RWPE1 (cell line): ENCODE measurements around the gene UNC5B.

Experiments used
- CTCF ChIA-PET: fragments of 350-600 bp; sonication (Branson Sonifier 250); formaldehyde crosslinking; extraction: SDS; loops from one replicate; lab custom pipeline; 2021; lab: Yijun Ruan, JAX
- POLR2A ChIA-PET: fragments of 400-600 bp; formaldehyde crosslinking; extraction: SDS; loops from one replicate; lab custom pipeline; 2020; ENCODE audit warnings: antibody characterized with exemption; ENCODE audit not compliant: low non-redundant PET; lab: Yijun Ruan, JAX
- DNase-seq: peaks from one replicate; pipeline ENCODE4 v3.0.0; 2012; ENCODE audit warnings: low spot score
- H3K27ac ChIP-seq: fragments of 450-650 bp; 2 replicates; pipeline ENCODE4 v1.5.1; 2017
- TF ChIP-seq, protein P1 (sequence below): fragments of 450-650 bp; conservative IDR thresholded peaks from 2 replicates; pipeline ENCODE4 v1.5.1; 2017; ENCODE audit warnings: low read depth, mild to moderate bottlenecking

The UNC5B gene

DNA sequence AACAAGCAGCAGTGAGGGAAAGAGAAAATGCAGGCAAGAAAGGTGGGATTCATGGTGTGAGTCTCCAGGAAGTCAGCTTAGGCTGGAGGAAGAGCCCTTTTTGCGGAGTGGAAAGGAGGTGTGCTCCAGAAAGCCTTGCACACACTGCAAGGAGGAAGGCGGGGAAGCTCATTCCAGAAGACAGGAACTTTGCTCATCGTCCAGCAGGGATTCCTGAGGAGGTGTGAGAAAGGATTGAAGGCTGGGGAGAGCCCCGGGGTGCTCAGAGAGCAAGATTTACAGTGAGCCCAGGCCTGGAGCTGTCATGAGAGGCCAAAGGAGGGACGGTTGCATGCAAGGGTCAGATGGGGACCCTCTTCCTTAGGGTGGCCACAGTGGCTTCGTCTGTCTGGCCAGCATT, 124.3 kb downstream of the UNC5B start:
- CTCF ChIA-PET = interaction anchor here (0.7 kb wide), 1 partner anchor 58 kb away, joined by 3 read pairs; no protein-coding TSS in a partner anchor
- TF ChIP-seq, protein P1, sequence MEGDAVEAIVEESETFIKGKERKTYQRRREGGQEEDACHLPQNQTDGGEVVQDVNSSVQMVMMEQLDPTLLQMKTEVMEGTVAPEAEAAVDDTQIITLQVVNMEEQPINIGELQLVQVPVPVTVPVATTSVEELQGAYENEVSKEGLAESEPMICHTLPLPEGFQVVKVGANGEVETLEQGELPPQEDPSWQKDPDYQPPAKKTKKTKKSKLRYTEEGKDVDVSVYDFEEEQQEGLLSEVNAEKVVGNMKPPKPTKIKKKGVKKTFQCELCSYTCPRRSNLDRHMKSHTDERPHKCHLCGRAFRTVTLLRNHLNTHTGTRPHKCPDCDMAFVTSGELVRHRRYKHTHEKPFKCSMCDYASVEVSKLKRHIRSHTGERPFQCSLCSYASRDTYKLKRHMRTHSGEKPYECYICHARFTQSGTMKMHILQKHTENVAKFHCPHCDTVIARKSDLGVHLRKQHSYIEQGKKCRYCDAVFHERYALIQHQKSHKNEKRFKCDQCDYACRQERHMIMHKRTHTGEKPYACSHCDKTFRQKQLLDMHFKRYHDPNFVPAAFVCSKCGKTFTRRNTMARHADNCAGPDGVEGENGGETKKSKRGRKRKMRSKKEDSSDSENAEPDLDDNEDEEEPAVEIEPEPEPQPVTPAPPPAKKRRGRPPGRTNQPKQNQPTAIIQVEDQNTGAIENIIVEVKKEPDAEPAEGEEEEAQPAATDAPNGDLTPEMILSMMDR = no peak
- H3K27ac ChIP-seq = no peak overlapping the region
- POLR2A ChIA-PET = no interaction called here
- DNase-seq = no peak

DNA sequence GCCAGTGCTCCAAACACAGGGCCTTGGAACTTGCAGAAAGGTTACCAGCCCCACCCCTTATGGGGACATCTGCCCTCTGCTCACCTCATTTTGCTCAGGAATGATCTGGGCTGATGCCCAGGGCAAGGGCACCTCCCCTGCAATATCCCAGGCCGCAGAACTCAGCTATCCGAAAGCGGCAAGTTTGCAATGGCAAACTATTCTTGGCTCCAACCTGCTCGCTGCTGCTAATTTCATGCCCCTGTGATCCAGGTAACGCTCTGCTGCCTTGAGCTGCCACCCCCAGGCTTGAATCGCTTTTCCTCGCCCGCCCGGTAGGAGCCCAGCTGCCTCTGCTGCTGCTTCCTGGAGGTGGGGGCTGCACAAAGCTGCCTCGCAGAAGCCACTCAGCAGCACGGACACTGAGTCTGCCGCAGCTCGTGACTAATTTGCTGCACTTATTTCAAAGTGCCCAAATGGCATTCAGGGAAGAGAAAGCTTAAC, 124.9 kb downstream of the UNC5B start:
- ChIA-PET CTCF (interaction anchor here (0.6 kb wide), 1 partner anchor 273 kb away, joined by 3 read pairs; no protein-coding TSS in a partner anchor), POLR2A (no interaction called here)
- TF ChIP-seq, protein P1 = no peak

DNA sequence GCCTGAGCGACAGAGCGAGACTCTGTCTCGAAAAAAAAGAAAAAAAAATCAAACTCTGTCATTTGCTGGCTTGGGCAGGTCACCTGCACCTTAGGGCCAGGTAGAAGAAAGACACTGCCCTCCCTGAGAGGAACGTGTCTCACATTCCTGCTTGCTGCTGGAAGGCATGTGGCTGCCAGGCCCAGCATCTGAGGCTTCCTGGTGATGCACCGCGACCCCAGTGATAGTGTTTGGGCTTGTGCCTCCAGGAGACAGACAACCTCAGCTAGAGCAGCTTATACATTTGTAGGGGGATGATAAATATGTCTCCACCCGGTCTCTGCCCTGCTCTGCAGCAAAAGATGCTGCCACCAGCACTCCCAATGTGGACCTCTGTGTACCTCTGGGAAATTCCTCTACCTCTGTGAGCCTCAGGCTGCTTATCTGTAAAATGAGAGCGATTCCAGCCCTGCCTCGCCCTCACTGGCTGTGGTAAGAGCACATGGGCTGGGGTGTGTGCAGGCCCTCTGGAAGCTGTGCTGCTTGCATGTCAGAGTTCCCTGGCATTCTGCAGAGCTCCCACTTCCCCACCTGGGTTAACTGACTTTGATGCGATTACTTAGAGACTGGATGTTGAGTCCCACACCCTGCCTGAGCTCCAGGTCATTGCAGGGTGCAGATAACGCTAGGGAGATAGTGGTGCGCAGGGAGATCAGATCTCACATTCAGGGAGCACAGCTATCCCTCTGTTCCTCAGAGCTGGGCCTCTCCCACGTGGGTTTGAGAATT, 126.5 kb downstream of the UNC5B start:
- ChIA-PET POLR2A (no interaction called here), CTCF (interaction anchor here (0.6 to 3.5 kb wide), 4 partner anchors 14 to 54 kb away, joined by 3 to 12 read pairs (median 4); partner anchors contain the start of gene SLC29A3)
- TF ChIP-seq, protein P1 = no peak
- DNase-seq = no peak
- no peak overlapping the region for H3K27ac ChIP-seq

More for the DNA sequence above, 124.9 kb downstream of the UNC5B start:
- H3K27ac ChIP-seq = no peak overlapping the region
- no peak for DNase-seq

DNA sequence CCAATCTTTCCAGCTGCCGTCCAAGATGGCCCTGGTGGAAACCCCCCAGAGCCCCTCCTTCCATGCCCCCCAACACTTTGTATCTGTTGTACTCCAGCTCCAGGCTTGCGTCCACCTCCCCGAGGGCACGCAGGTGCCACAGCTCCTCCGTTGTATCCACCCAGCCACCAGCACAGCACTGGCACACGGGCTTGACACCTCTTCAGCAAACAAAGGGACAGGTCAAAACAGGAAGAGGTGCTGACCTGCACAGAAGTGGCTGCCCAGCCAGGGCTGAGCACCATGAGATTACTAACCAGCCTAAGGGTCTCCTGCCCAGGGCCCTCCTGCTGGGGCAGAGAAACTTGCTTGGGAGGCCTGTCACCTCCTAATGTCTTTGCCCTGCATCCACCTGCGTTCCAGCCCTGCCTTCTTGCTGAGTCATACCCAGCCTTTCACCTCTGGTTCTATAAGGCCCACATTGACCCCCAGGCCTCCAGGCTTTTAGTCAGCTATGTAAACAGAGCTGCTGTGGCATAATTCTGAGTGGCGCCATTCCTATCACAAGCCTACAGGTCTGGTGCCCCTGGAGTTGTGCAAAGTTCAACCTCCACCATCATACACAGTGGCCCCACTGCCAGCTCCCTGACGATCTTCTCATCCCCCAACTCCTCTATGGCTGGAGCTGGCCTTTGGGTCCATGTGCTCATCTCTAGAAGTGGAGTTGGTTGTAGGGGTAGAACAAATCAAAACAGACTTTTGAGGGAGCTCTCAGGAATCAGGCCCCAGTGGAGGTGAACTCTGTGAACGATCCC, 127.6 kb downstream of the UNC5B start:
- TF ChIP-seq, protein P1 = no peak
- POLR2A ChIA-PET = no interaction called here
- DNase-seq = peak; percentile 88
- CTCF ChIA-PET = interaction anchor here (0.6 to 3.5 kb wide), 4 partner anchors 13 to 555 kb away, joined by 3 to 12 read pairs (median 4); partner anchors contain the start of gene SLC29A3
- H3K27ac ChIP-seq = no peak overlapping the region

DNA sequence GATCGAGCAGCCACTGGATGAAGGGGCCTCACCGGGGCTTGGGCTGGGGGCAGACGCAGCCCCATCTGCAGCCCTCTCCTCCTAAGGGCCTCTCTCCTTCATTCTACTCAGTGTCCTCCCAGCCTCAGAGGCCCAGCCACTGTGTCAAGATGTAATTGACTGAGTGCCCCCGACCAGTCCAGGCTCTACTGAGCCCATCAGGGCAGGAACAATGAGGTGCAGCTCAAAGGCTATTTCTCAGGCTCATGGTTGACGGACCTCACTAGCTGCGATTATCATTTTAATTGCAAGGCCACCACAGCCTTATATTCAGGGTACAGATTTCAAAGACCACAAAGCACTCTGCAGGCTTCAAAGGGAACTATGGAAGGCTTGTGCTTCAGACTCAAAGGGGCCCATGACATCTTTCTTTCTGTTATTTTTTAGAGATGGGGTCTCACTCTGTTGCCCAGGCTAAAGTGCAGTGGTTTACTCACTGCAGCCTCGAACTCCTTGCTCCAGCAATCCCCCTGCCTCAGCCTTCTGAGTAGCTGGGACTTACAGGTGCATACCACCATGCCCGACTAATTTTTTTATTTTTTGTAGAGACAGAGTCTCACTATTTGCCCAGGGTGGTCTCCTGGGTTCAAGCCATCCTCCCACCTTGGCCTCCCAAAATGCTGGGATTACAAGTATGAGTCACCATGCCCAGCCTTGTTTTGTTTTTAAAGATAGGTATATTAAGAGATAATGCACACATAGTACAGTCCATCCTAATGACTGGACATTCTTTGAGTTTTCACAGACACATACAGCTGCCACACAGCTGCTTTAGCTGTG, 130.4 kb downstream of the UNC5B start:
- no peak for DNase-seq
- no peak overlapping the region for H3K27ac ChIP-seq
- CTCF ChIA-PET = interaction anchor here (0.6 to 0.7 kb wide), 2 partner anchors 122 to 266 kb away, joined by 3 read pairs; no protein-coding TSS in a partner anchor
- POLR2A ChIA-PET = no interaction called here
- TF ChIP-seq, protein P1 = no peak
